ENCODE measurements around the gene AMMECR1.

The AMMECR1 gene

DNA sequence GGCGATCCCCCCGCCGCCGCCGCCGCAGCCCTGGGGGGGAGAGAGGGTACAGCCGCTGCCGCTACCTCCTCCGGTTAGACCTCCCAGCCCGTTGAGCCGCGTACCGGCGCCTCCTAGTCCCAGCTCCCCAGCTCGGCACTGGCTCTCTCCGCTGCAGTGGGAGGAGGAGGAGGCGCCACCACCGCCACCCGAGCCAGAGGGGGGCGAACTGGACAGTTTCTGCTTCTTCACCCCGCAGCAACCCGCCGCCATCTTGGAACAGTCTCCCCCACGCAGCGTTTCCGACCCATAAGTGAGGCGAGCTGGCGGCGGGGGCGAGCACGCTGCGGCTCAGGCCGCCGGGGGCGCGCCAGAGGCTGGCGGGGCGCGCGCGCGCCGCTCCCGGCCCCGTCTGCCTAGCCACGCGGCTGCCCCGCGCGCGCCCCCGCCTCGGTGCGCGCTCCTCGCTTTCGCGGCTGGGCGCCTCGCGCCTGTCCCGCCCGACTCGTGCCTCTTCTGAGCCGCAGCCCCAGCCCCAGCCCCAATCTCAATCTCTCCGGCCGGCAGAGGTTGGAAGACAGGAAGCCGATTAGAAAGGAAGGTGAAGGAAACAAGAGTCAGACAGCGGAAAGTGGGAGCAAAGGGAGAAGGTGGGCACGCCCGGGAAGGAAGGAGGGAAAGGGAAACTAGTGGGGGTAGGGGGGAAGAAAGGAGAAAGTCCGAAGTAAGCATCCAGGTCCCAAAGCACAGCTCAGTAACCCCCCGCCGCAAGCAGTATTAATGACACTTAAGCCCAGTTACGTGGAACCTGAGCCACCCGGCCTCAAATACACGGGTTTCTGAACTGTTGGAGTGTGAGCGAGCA lies at the start of gene AMMECR1:
Gene AMMECR1, minus strand, starts transcription at position 266 of the 844 bp plus-strand sequence. Its CDS starts 14 bp downstream, at position 252.
- TF ChIP-seq, protein P1, sequence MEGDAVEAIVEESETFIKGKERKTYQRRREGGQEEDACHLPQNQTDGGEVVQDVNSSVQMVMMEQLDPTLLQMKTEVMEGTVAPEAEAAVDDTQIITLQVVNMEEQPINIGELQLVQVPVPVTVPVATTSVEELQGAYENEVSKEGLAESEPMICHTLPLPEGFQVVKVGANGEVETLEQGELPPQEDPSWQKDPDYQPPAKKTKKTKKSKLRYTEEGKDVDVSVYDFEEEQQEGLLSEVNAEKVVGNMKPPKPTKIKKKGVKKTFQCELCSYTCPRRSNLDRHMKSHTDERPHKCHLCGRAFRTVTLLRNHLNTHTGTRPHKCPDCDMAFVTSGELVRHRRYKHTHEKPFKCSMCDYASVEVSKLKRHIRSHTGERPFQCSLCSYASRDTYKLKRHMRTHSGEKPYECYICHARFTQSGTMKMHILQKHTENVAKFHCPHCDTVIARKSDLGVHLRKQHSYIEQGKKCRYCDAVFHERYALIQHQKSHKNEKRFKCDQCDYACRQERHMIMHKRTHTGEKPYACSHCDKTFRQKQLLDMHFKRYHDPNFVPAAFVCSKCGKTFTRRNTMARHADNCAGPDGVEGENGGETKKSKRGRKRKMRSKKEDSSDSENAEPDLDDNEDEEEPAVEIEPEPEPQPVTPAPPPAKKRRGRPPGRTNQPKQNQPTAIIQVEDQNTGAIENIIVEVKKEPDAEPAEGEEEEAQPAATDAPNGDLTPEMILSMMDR (IDR thresholded peaks at IDR 0.05; ENCODE audit: borderline replicate concordance, extremely low read depth, low read length, poor library complexity, severe bottlenecking) = no peak
- TF ChIP-seq EZH2 (IDR thresholded peaks at IDR 0.05; ENCODE audit: borderline replicate concordance, low read depth, low read length, severe bottlenecking) = no peak
- Histone ChIP-seq H3K4me3 (ENCODE audit: low read depth in 1 of 2, low read length in 2 of 2) (peak within 1 kb of the TSS; percentile 45 to 77), H3K9ac (ENCODE audit: low read depth, low read length) (peak within 1 kb of the TSS; percentile 82), H3K79me2 (ENCODE audit: insufficient read depth, low read length) (peaks cover 45% of the 10 kb centered on the region), H3K36me3 (ENCODE audit: insufficient read depth, low read length) (no peaks in the 10 kb centered on the region), H3K27ac (ENCODE audit: low read length) (peak within 1 kb of the TSS; percentile 85), H3K4me1 (ENCODE audit: insufficient read depth, low read length) (peaks cover 26% of the 10 kb centered on the region), H3K9me3 (ENCODE audit: insufficient read depth, low read length, severe bottlenecking) (no peaks in the 10 kb centered on the region), H2AFZ (ENCODE audit: low read depth, low read length) (peak within 1 kb of the TSS; percentile 91), H4K20me1 (ENCODE audit: insufficient read depth, low read length) (no peaks in the 10 kb centered on the region), H3K27me3 (ENCODE audit: insufficient read depth, low read length, poor library complexity) (no peaks in the 10 kb centered on the region), H3K4me2 (ENCODE audit: insufficient read depth, low read length) (peak within 1 kb of the TSS; percentile 71)
- DNase-seq (peak; percentile 81), ATAC-seq (ENCODE audit: insufficient read depth, low read depth) (peak; percentile 75)

DNA sequence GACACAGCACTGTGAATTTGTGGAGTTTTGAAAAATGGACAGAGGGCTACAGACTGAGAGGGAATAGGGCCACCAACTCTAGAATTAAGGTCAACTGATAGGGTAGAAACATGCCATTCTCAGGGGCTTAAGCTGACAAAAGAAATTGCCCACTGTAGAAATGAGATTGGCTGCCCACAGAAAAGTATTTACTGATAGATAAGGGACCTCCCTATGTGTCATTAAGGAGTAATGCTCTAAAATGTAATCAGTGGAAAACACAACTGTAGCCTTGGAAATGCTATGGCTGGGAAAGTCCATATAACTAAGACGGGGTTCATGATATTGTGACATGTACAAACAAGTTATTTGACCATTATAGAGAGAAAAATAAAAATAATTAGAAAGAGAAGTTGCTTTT lies 45.4 kb upstream of the AMMECR1 start:
- no peaks in the 10 kb centered on the region for H3K4me1 ChIP-seq (ENCODE audit: insufficient read depth, low read length)
- H3K4me3 ChIP-seq (ENCODE audit: low read depth in 1 of 2, low read length in 2 of 2) = no peak overlapping the region
- H3K9me3 ChIP-seq (ENCODE audit: insufficient read depth, low read length, severe bottlenecking) = no peaks in the 10 kb centered on the region
- H2AFZ ChIP-seq (ENCODE audit: low read depth, low read length) = no peak overlapping the region
- H3K79me2 ChIP-seq (ENCODE audit: insufficient read depth, low read length) = no peaks in the 10 kb centered on the region
- no peak overlapping the region for H3K9ac ChIP-seq (ENCODE audit: low read depth, low read length)
- DNase-seq (no peak), ATAC-seq (ENCODE audit: insufficient read depth, low read depth) (no peak)
- no peaks in the 10 kb centered on the region for H3K27me3 ChIP-seq (ENCODE audit: insufficient read depth, low read length, poor library complexity)
- H3K4me2 ChIP-seq (ENCODE audit: insufficient read depth, low read length) = no peak overlapping the region
- TF ChIP-seq, protein P1 (IDR thresholded peaks at IDR 0.05; ENCODE audit: borderline replicate concordance, extremely low read depth, low read length, poor library complexity, severe bottlenecking) = no peak
- H3K36me3 ChIP-seq (ENCODE audit: insufficient read depth, low read length) = no peaks in the 10 kb centered on the region
- H3K27ac ChIP-seq (ENCODE audit: low read length) = no peak overlapping the region
- no peaks in the 10 kb centered on the region for H4K20me1 ChIP-seq (ENCODE audit: insufficient read depth, low read length)

DNA sequence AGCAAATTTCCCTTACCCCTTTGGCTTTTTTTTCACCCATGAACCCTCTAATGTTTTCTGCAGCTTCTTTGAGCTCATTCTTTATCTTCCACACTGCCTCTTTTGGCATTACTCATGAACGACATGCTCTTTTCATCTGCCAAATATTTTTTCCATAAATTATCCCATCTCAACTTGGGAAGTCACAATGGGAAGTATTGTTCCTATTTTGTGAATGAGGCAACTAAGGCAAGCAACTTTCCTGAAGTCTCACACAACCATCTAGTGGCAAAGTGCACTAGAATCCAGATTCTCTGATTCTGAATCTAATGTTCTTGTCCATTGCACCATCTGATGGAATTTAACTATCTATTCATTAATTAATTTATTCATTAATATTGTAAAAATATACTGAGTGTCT lies 41.4 kb upstream of the AMMECR1 start:
- Histone ChIP-seq H3K27ac (ENCODE audit: low read length) (no peak overlapping the region), H3K4me2 (ENCODE audit: insufficient read depth, low read length) (no peak overlapping the region), H3K36me3 (ENCODE audit: insufficient read depth, low read length) (no peaks in the 10 kb centered on the region), H3K4me3 (ENCODE audit: low read depth in 1 of 2, low read length in 2 of 2) (no peak overlapping the region), H2AFZ (ENCODE audit: low read depth, low read length) (no peak overlapping the region), H3K9ac (ENCODE audit: low read depth, low read length) (no peak overlapping the region), H3K27me3 (ENCODE audit: insufficient read depth, low read length, poor library complexity) (no peaks in the 10 kb centered on the region), H3K4me1 (ENCODE audit: insufficient read depth, low read length) (no peaks in the 10 kb centered on the region), H3K79me2 (ENCODE audit: insufficient read depth, low read length) (no peaks in the 10 kb centered on the region), H3K9me3 (ENCODE audit: insufficient read depth, low read length, severe bottlenecking) (no peaks in the 10 kb centered on the region), H4K20me1 (ENCODE audit: insufficient read depth, low read length) (no peaks in the 10 kb centered on the region)
- ATAC-seq (ENCODE audit: insufficient read depth, low read depth) (no peak), DNase-seq (no peak)
- TF ChIP-seq, protein P1 (IDR thresholded peaks at IDR 0.05; ENCODE audit: borderline replicate concordance, extremely low read depth, low read length, poor library complexity, severe bottlenecking) = no peak
- no peak for TF ChIP-seq EZH2 (IDR thresholded peaks at IDR 0.05; ENCODE audit: borderline replicate concordance, low read depth, low read length, severe bottlenecking)
